Prostate gland (tissue), 2 donors: ENCODE data around the gene AASDHPPT.
A peak's percentile ranks its signal among the peaks of the same experiment; 100 is the strongest.

Source experiments
- CTCF ChIP-seq, 4 experiments: fragments of 200-600 bp in 2 of 4; fragments of 450-650 bp in 2 of 4; sonication (generic) in 2 of 4; IDR thresholded peaks; 1 replicate in 3 of 4; 2 replicates in 1 of 4; pipeline ENCODE4 v1.5.1; 2016 to 2019; ENCODE audit warnings: antibody characterized with exemption in 4 of 4, mild to moderate bottlenecking in 2 of 4, moderate library complexity in 2 of 4
- POLR2A ChIP-seq: fragments of 450-650 bp; IDR thresholded peaks from one replicate; pipeline ENCODE4 v1.6.1; 2016; ENCODE audit warnings: antibody characterized with exemption, mild to moderate bottlenecking
- POLR2AphosphoS5 ChIP-seq: sonication (generic); formaldehyde crosslinking; IDR thresholded peaks from one replicate; pipeline ENCODE4 v1.6.1; 2017; ENCODE audit warnings: antibody characterized with exemption

GRCh38 chr11:106087815-106088435 lies 10.5 kb downstream of the AASDHPPT start:
- TF ChIP-seq CTCF (IDR thresholded peaks at IDR 0.05) (peak in 3 of 4 experiments; percentile 69 to 84 (median 78)), POLR2AphosphoS5 (peak; percentile 33), POLR2A (no peak)
